HG02678 (cell line): ENCODE measurements around the gene TAS2R4.
A peak's percentile ranks its signal among the peaks of the same experiment; 100 is the strongest.
"Not testable (repeated sequence)": the region's sequence is repeated elsewhere in the genome, so short reads cannot be mapped to it uniquely, and the experiment has no call there.

Source experiments
- ATAC-seq: cut with Tn5 transposase; IDR thresholded peaks from one replicate; pipeline ENCODE4 v1.9.1; 2021; ENCODE audit warnings: mild to moderate bottlenecking, moderate library complexity; ENCODE audit not compliant: unreplicated experiment

The TAS2R4 gene, protein sequence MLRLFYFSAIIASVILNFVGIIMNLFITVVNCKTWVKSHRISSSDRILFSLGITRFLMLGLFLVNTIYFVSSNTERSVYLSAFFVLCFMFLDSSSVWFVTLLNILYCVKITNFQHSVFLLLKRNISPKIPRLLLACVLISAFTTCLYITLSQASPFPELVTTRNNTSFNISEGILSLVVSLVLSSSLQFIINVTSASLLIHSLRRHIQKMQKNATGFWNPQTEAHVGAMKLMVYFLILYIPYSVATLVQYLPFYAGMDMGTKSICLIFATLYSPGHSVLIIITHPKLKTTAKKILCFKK

GRCh38 chr7:141776374-141776773 lies at the start of gene TAS2R4:
Gene TAS2R4 (plus strand): TSS chr7:141776674. CDS start chr7:141778489, 1,815 bp downstream.
- ATAC-seq: no peak

- ATAC-seq: no peak
Observed at GRCh38 chr7:141729020-141729419, 47.5 kb upstream of the TAS2R4 start.

DNA sequence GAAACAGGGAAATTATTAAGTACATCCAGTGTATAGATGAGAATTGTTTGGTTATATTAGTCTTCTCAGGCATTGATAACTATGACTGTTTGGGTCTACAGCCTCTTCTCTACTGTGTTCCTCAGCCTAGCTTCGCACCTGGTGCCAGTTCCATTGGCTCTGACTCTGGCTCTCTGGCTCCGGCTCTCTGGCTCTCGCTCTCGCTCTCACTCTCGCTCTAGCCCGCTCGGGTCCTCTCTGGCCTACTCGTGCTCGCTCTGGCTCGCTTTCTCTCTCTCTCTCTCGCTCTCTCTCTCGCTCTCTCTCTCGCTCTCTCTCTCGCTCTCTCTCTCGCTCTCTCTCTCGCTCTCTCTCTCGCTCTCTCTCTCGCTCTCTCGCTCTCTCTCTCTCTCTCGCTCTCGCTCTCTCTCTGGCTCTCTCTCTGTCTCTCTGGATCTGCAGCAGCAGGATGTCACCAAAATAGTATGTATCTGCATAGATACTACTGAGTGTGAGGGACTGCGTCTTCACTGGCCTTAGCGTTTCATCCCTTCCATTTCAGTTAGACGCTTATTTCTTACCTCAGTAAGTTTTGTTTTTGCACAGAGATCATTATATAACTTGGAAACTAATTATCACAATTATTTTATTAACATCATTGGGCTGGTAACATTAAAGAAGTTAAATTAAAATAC lies 44.9 kb upstream of the TAS2R4 start:
- ATAC-seq: no peak

DNA sequence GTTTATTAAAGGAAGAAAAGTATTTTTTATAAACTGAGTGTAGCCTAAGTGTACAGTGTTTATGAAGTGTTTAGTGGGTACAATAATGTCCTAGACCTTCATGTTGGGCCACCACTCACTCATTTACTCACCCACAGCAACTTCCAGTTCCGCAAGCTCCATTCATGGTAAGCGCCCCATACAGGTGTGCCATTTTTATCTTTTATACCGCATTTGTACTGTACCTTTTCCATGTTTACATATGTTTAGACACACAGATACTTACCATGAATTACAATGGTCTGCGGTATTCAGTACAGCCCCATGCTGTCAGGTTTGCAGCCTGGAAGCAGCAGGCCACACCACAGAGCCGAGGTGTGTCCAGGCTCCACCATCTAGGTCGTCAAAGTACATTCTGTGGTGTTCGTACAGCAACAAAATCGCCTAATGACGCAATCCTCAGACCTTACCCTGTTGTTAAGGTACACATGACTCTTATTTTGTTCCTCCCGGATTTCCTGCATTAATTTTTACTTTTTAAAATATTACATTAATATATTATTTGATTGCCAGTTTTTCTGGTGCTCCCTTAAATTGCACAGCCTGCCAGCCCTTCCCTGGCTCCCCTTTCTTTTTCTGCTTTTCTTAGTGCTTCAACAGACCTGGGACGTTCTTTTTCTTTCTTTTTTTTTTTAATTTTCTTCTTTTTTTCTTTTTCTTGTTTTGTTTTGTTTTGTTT lies 39.2 kb upstream of the TAS2R4 start:
- no peak for ATAC-seq

- peak; percentile 89 for ATAC-seq
Observed at GRCh38 chr7:141737836-141738591, 38.5 kb upstream of the TAS2R4 start, which contains the start of gene SSBP1. Gene SSBP1 (plus strand): TSS chr7:141738358. CDS start chr7:141739167, 809 bp downstream.

- ATAC-seq: no peak
Observed at GRCh38 chr7:141738592-141739013, 37.9 kb upstream of the TAS2R4 start.

DNA sequence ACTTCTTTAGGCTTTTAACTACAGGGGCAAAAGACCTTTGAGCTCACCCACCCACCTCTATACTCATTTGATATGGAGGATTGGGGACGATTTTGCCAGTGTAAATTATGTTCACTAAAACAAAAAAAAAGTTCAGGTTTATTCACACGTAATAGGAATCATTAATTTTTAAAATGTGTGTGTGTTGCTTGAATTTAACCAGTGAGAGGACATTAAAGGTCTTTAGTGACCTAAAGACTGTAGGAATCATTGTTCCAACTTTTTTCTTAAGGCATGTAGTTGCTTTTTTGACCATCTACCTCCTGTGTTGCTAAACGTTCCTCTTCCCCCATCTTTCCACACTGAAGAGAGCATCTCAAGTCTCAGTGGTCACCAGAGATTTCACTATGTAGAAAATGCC lies 37.2 kb upstream of the TAS2R4 start:
- ATAC-seq: no peak

GRCh38 chr7:141742229-141742628 lies 34.2 kb upstream of the TAS2R4 start:
- ATAC-seq: no peak

DNA sequence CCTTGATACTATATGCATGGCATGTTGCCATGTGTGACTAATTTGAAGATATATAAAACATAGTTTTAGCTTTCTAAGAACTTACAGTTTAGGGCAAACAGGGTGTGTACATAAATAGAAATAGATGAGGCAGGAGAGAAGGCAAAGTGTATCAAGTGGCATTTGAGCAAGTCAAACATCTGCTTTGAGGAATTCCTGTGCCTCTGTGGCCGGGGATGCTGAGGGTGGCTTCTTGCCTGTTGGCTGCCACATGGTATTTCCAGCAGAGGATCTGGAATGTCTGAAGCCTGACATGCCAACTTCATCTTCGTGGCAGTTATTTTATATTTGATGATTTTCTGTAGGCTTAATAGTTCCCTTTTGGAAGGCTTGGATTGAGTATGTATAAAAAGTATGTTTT lies 32.3 kb upstream of the TAS2R4 start:
- ATAC-seq: no peak

DNA sequence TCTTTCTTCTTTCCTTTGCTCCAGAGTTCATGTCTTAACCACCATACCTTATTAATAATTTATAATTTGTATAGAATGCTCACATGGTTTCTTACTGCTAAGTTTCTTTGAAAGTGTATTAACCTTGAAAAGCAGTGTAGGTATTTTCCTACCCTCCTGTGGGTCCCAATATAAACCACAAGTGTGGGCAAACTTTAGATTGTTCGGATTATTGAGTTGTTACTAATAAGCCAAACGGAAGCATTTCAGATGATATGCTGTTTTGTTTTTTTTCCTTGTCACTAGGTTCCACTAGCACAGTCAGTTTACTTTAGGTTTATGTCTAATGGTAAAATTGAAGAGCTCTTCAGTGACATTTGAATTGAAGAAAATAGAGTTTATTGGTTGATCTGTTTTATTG lies 28.1 kb upstream of the TAS2R4 start:
- ATAC-seq: no peak

DNA sequence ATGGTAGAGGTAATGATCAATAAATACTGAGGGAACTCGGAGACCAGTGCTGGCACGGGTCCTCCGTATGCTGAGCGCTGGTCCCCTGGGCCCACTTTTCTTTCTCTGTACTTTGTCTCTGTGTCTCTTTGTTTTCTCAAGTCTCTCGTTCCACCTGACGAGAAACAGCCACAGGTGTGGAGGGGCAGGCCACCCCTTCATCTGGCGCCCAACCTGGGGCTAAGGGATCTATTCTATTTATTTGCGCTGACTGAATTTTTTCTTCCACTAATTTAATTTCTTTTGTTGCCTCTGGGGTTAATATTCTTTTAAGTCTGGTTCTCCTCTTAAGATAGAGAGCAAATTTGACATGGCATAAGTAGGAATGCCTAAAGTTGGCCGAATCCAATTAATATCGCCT lies 24.6 kb upstream of the TAS2R4 start:
- not testable (repeated sequence) for ATAC-seq

- no peak for ATAC-seq
Observed at GRCh38 chr7:141752634-141753033, 23.8 kb upstream of the TAS2R4 start.

DNA sequence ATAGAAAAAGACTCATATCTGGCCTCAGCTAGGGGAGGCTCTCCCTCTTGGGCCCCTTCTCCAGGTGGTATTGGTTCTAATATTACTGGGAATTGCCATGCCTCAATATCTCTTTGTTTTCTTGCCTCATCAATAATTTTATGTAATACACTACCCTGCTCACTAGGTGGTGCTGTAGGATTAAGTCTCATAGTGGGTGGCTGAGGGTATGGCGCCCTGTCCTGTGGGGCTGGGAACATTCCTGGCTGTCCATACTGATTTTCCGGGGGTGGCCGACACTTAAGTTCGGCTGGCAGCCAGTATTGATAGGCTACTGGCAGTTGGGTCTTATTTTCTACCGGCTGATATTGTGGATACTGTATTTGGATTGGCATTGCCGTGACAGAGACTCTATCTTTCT lies 21.5 kb upstream of the TAS2R4 start:
- ATAC-seq: no peak

GRCh38 chr7:141763797-141764196 lies 12.7 kb upstream of the TAS2R4 start, which contains the start of gene TAS2R3:
Gene TAS2R3 (plus strand): TSS chr7:141764097. CDS start chr7:141764159, 62 bp downstream.
- ATAC-seq: no peak

- ATAC-seq: not testable (repeated sequence)
Observed at GRCh38 chr7:141770083-141770583, 6.3 kb upstream of the TAS2R4 start.

DNA sequence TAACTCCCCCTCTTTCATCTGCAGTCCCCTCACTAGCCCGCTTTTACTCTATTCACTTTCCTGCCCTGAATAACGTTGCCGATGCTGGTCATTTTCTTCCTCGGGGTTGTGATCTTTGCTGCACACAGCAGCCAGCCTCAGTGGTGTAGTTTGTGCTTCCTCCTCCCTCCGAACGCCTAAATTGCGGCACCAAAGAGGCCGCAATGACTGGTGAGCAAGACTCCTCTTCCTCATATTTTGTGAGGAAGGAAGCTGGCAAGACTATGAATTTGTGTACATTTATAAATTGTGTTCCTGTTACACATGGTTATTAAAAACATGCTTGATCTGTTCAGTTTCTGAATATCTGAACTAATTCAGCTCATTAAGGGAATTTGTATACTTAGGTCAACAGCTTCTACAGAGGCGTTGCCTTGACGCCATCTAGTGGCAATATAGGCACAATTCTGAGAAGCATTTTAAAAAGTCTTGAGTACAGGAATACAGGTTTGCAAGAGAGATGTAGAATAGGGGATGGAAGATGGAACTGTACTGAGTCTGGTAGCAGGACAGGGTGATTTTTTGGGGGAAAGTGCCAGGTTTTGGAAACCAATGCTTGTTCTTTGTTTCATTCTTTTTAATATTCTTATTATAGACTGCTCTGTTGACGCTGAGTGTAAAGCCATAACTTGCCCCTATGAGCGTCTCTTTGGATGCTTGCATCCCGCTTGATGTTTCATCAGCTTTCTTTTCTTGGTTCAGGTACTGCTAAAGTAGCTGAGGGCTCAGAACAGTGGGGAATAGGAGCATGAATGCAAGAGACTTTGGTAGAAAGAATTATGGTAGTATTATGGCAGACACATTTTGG lies 9.5 kb downstream of the TAS2R4 start:
- peak; percentile 73 for ATAC-seq

DNA sequence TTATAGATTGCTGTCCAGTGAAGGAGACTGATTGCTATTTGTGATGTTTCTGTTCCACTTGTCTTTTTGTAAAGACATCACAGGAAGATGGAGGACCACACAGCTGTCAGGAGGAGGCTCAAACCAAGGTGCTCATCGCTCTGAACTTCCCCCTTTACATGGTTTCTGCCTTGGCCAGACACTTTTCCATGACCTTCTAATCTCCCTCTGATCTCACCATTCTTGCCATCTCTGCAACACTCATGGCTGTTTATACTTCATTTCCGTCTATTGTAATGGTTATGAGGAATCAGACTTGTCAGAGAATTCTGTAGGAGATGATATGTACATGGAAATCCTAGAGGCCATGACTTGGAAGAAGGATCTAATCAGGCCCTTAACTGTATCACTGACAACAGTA lies 11.8 kb downstream of the TAS2R4 start:
- ATAC-seq: no peak

DNA sequence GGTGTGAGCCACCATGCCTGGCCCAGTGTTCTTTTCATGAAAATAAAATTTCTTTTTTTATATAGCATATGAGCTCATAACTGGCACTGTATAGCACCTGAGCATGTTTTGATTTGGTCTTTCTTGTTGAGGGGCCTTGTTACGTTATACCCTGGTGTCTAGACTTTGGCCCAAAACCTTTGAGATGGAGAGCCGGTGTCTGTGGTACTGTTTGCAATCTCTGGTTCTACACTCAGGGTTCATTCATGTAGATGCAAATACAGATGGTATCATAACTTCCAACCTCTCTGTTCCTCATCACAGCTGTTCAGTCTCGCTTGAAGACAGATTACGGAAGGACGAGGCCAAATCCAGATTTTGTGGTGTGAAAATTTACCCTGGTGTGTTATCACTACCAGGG lies 13.4 kb downstream of the TAS2R4 start, which contains the start of gene TAS2R5:
Gene TAS2R5, plus strand, starts transcription at position 301 of the 400 bp plus-strand sequence. CDS start 145 bp downstream, outside the sequence.
- ATAC-seq: no peak

GRCh38 chr7:141792526-141792925 lies 16.1 kb downstream of the TAS2R4 start:
- no peak for ATAC-seq

DNA sequence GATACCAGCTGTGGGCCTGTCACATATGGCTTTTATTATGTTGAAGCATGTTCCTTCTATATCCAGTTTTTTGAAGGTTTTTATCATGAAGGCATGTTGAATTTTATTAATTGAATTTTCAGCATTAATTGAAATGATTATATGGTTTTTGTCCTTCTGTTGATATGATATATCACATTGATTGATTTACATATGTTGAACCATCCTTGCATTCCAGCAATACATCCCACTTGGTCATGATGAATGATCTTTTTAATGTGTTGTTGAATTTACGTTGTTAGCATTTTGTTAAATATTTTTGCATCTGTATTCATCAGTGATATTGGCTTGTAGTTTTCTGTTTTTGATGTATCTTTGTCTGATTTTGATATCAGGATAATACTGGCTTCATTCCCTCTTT lies 43.6 kb downstream of the TAS2R4 start:
- ATAC-seq: no peak
